Stimulated activated CD4-positive, alpha-beta T cell treated with anti-CD3 and anti-CD28 coated beads, TNF-alpha, amount 100 ng/mL, for 4 hours (primary cell): Measurements from ENCODE around the gene TTPAL.

Experiments
- DNase-seq, 3 experiments: peaks; one replicate each; pipeline ENCODE4 v3.0.0-alpha.2; 2020; ENCODE audit warnings: low read depth in 3 of 3

TTPAL gene

DNA sequence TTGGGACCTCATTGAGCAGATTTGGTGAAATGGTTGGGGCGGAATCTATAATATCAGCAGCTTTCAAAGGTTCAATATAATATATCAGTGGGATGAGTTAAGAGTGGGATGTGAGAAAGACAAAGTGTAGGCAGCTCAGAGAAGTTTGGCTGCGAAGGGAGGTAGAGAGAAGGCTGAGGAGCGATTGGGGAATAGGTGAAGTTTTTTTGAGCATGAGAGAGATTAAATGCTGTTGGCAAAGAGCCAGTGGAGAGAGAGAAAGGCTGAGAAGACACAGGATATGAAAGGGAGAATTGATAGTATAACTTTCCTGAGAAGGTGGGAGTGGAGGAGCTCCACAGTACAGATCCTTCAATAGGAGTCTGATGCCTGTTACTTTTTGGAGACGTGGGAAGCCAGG lies 58.3 kb downstream of the TTPAL start:
- no peak for DNase-seq

DNA sequence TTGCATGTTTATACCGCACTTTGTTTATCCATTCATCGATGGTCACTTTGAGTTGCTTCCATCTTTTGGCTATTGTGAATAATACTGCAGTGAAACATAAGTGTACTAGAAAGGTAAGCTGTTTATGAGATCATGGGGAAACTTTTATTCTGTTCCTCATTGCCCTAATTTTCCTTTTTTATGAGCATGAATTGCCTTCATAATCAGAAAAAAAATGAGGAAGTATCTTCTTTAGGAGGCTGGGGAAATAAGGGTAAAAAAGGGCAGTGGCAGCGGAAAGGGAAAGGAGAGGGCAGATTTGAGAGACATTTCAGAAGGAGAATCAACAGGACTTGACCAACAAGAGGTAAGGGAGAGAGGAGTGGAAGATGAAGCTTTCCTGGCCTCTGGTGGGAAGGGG lies 60.5 kb downstream of the TTPAL start:
- no peak for DNase-seq

DNA sequence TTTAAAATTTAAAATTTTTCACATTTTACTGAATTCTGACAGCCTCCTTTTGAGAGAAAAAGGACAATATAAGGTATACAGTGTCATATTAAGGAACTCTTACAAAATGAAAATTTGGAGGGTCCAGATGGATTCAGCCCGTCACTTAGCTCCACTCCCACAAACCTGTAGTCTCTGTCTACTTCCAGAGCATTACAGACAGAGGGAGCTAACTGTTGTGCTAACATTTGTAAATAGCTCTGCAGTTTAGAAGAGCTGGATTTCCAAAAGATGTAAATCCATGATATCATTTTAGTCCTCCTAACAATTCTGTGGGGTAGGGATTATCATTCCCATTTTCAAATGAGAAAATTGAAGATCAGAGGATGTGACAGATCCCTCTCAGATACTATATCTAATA lies 62.3 kb downstream of the TTPAL start:
- DNase-seq, result no peak

DNA sequence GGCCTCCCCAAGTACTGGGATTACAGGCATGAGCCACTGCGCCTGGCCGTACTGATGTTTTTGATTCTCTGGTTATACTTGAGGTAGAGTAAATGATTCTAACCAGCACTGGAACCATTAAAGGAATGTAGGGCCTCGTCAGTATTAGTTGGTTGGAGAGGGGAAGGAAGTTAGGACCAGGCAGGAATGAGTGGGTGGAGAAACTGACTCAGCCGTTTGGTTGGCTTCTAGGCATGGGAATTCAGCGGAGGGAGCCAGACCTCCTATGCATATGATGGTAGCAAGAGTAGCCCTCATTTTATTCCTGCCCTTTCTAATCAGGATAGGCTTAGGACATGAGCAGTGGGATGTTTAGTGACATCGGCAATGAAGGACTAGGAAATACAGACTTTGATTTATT lies 65.2 kb downstream of the TTPAL start:
- no peak for DNase-seq

DNA sequence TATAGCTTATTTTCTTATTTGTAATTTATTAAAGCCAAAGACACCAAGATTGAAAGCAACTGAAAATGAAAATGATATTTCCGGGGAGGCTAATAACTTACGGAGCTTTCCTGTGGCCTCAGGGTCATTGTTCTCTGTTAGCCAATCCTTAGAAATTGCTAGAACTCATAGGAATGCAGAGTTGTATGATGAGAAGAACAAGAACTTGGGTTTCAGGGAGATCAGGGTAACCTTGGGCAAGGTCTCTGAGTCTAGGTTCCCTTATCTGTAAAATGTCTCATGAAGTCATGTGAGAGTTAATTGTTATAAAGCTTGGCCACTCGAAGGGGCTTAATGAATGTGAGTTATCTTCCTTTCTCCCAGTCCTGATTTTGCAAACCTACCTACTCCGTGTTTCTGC lies 66.3 kb downstream of the TTPAL start:
- no peak for DNase-seq

DNA sequence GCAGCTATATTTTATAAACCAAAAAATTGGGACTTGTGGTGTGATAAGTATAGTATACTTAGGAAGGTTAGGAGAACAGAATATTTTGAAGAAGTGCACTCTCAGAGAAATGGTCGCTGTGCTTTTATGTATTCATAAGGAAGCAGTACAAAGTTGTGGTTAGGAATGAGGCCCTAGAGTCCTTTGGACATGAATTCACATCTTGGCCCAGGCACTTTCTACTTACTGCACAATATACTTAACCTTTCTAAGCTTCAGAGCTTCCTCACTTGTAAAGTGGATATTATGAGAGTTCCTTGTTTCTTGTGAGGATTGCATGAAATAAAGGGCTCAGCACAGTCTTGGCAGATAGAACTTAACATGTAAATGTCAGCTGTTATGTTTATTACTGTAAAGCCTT lies 67.2 kb downstream of the TTPAL start:
- no peak for DNase-seq

DNA sequence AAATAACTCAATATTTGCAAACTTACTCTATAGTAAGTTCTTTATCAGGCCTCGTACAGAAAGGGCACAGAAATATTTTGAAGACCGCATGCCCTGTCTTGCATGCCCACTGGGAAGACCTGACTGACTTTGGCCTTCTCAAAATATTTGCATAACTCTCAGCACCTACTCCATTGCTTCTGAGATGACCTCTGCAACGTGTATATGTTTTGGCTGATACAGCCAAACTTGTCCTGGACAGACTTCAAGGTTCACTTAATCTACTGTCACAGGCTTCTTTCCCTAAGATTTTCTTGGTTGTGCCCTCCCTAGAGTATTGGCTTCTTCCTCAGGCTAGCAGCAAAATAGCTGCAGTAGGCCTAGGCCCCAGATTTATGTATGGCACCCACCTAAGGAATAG lies 67.7 kb downstream of the TTPAL start:
- DNase-seq, result no peak
